DND-41 (cell line): ENCODE data around the gene SIN3A.

Experiments
- CTCF ChIP-seq: IDR thresholded peaks from 2 replicates; pipeline ENCODE4 v1.5.1; 2012; ENCODE audit warnings: borderline replicate concordance, low read length, moderate library complexity, mild to moderate bottlenecking; ENCODE audit not compliant: poor library complexity, severe bottlenecking; ENCODE audit errors: extremely low read depth
- EZH2 ChIP-seq: IDR thresholded peaks from 3 replicates; pipeline ENCODE4 v1.6.1; 2012; ENCODE audit warnings: borderline replicate concordance, low read depth, mild to moderate bottlenecking, moderate library complexity, low read length, inconsistent platforms; ENCODE audit not compliant: severe bottlenecking

GRCh38 chr15:75346796-75347221 is 104.7 kb downstream of the SIN3A start, which contains the start of gene NEIL1:
- TF ChIP-seq CTCF = no peak
- TF ChIP-seq EZH2 = no peak
